Natural killer cell (primary cell): ENCODE results near the gene LENG9. TPM values are rescaled to one million over a fixed set of nuclear protein-coding genes. Genes with fewer than 3 reads are reported as not detected.

ENCODE experiments used
- ATAC-seq, 3 donors: fragments of 150-1000 bp in 2 of 3; fragments of 200-7000 bp in 1 of 3; cut with Tn5 transposase; 1 replicate in 1 of 3; 2 replicates in 2 of 3; pipeline ENCODE4 v1.10.0; 2021; ENCODE audit warnings: mild to moderate bottlenecking in 2 of 3, moderate library complexity in 2 of 3
- DNase-seq, 2 donors: peaks; one replicate each; pipeline versions ENCODE4 v3.0.0 to v3.0.0-alpha.2; 2013 to 2021; ENCODE audit warnings: mixed read lengths in 1 of 2
- H3K27ac ChIP-seq: one replicate; pipeline ENCODE4 v1.5.1; 2013; ENCODE audit warnings: mild to moderate bottlenecking, low read length
- H3K27me3 ChIP-seq: one replicate; pipeline ENCODE4 v1.6.1; 2013; ENCODE audit warnings: low read length; ENCODE audit not compliant: control insufficient read depth, insufficient read depth
- H3K36me3 ChIP-seq: one replicate; pipeline ENCODE4 v1.6.1; 2013; ENCODE audit warnings: low read length; ENCODE audit not compliant: control insufficient read depth, insufficient read depth
- H3K4me1 ChIP-seq: one replicate; pipeline ENCODE4 v1.6.1; 2013; ENCODE audit warnings: low read length; ENCODE audit not compliant: control insufficient read depth, insufficient read depth
- H3K4me3 ChIP-seq: one replicate; pipeline ENCODE4 v1.5.1; 2013; ENCODE audit warnings: low read length
- H3K9me3 ChIP-seq: one replicate; pipeline ENCODE4 v1.6.1; 2013; ENCODE audit warnings: low read length; ENCODE audit not compliant: control insufficient read depth, insufficient read depth
- H3K27ac Mint-ChIP-seq, 2 donors: one replicate each; pipeline ENCODE4 v1.8.0; 2022; ENCODE audit warnings: mild to moderate bottlenecking in 2 of 2, mixed read lengths in 2 of 2, moderate library complexity in 1 of 2
- H3K27me3 Mint-ChIP-seq, 2 donors: one replicate each; pipeline ENCODE4 v1.8.0; 2022; ENCODE audit warnings: low read depth in 2 of 2, mixed read lengths in 2 of 2
- H3K36me3 Mint-ChIP-seq: one replicate; pipeline ENCODE4 v1.8.0; 2022; ENCODE audit warnings: mixed read lengths
- H3K4me1 Mint-ChIP-seq, 2 donors: one replicate each; pipeline ENCODE4 v1.8.0; 2022; ENCODE audit warnings: mixed read lengths in 2 of 2
- H3K4me3 Mint-ChIP-seq: one replicate; pipeline ENCODE4 v1.8.0; 2022; ENCODE audit warnings: mild to moderate bottlenecking, moderate library complexity, mixed read lengths
- H3K9me3 Mint-ChIP-seq, 2 donors: one replicate each; pipeline ENCODE4 v1.8.0; 2022; ENCODE audit warnings: mixed read lengths in 2 of 2
- WGBS: methylation state at CpG from one replicate; pipeline ENCODE4 v1.1.7; 2013; ENCODE audit warnings: missing lambda C conversion rate; ENCODE audit not compliant: insufficient coverage; 5-methylcytosine and 5-hydroxymethylcytosine counted together
- intact Hi-C: fragments of 100-400 bp; cut with micrococcal nuclease; formaldehyde crosslinking; loops from one replicate; pipeline ENCODE4 v1.14.2; 2022
- total RNA-seq, 4 donors: library from RNA; stranded (reverse); fragments of 120-200 nt in 1 of 4; gene quantifications; one replicate each; pipeline versions ENCODE4 v1.2.3 to v1.2.4, GENCODE V29; 2013 to 2022
- TF ChIP-seq, protein P1 (sequence below): fragments of 200-600 bp; IDR thresholded peaks from one replicate; pipeline ENCODE4 v1.8.0; 2022; ENCODE audit warnings: antibody characterized with exemption

The LENG9 gene
- total RNA-seq, 3 donors from 2014 or later (not counting 1 experiment from before 2014, with no cell fraction given) = 3.2 to 5.6 (median 4.3) TPM

DNA sequence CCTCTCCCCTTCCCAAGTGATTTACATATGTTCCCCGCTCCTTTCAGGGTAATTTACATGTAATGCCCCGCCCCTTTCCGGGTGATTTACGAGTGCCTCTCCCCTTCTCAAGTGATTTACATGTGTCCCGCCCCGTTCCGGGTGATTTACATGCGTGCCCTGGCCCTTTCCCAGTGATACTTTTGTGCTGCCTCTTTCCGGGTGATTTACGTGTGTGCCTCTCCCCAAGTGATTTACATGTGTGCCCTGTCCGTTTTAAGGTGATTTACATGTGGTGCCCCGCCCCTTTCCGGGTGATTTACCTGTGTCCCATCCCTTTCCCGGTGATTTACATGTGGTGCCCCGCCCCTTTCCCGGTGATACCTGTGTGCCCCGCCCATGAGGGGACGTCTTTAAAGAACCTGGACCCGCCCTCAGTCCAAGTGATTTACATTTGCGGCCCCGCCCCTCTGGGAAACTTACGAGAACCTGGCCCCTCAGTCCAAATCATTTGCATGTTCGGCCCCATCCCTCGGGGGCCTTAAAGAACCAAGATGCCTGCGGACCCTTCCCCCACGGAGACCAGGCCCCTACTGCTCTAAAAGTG lies 559 bp upstream of the LENG9 start:
- Mint-ChIP-seq H3K27me3 (peaks cover 6 to 8% of the 10 kb centered on the region in 2 donors), H3K27ac (peak overlapping the region; percentile 88 to 97), H3K4me3 (peak overlapping the region; percentile 83), H3K4me1 (peaks cover 27 to 42% of the 10 kb centered on the region in 2 donors), H3K9me3 (no peaks in the 10 kb centered on the region), H3K36me3 (no peaks in the 10 kb centered on the region)
- H3K4me3 ChIP-seq = peak overlapping the region; percentile 48
- ATAC-seq (peak; percentile 56 to 74 (median 60)), DNase-seq (peak; percentile 80 to 93)
- H3K9me3 ChIP-seq = no peaks in the 10 kb centered on the region
- H3K4me1 ChIP-seq = peaks cover 30% of the 10 kb centered on the region
- under 1% methylated on average over 26 of the region's 26 CpGs for WGBS
- H3K27ac ChIP-seq = peak overlapping the region; percentile 83
- TF ChIP-seq, protein P1, sequence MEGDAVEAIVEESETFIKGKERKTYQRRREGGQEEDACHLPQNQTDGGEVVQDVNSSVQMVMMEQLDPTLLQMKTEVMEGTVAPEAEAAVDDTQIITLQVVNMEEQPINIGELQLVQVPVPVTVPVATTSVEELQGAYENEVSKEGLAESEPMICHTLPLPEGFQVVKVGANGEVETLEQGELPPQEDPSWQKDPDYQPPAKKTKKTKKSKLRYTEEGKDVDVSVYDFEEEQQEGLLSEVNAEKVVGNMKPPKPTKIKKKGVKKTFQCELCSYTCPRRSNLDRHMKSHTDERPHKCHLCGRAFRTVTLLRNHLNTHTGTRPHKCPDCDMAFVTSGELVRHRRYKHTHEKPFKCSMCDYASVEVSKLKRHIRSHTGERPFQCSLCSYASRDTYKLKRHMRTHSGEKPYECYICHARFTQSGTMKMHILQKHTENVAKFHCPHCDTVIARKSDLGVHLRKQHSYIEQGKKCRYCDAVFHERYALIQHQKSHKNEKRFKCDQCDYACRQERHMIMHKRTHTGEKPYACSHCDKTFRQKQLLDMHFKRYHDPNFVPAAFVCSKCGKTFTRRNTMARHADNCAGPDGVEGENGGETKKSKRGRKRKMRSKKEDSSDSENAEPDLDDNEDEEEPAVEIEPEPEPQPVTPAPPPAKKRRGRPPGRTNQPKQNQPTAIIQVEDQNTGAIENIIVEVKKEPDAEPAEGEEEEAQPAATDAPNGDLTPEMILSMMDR = no peak
- intact Hi-C loops = loop anchor here (1.0 kb wide), 2 partner anchors 15 to 795 kb away; partner anchors contain the start of genes LENG8 and PPP6R1
- H3K27me3 ChIP-seq = no peaks in the 10 kb centered on the region
- H3K36me3 ChIP-seq = peaks cover 26% of the 10 kb centered on the region

DNA sequence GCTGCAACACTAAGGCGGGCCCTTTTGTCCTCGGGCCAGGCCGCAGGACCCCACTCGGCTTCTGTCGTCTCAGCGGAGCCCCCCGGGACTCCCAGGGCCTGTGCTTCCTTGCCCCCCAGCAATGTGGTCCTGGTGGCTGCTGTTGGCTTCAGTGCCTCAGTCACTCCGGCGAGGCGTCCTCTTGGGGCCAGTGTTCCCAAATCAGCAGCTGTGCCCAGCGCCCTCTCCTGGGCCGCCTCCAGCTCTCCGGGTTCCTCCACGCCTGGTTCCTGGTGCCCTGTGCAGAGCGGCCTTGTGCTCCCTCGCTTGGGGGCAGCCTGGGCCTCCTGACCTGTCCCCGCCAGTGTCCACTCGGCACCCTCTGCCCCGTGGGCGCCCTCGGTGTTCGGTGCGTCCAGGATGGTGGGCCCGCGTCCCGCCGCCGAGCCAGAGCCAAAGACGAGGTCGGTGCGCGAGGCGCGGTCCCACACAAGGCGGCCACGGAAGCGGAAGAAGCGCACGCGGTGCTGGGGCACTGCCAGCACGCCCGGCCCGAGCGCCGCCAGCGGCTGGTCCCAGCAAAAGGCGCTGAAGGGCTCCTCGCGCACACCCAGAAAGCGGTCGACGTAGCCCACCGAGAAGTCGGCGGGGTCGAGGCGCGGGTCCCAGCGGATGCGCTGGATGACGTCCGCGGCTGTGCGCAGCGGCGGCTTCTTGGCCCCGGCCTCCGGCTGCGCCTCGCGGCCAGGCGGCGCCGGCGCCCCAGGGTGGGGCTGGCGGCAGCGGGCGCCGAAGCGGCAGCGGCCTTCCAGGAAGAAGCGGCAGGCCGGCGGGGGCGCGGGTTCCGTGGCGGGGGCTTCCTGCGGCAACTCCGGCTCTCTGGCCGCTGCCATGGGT lies 685 bp downstream of the LENG9 start:
- Mint-ChIP-seq H3K36me3 (no peaks in the 10 kb centered on the region), H3K9me3 (no peaks in the 10 kb centered on the region), H3K4me1 (peaks cover 39 to 54% of the 10 kb centered on the region in 2 donors), H3K27ac (peak overlapping the region; percentile 88 to 97), H3K27me3 (no peaks in the 10 kb centered on the region), H3K4me3 (peak overlapping the region; percentile 75)
- H3K9me3 ChIP-seq = no peaks in the 10 kb centered on the region
- peak overlapping the region; percentile 48 for H3K4me3 ChIP-seq
- whole genome bisulfite sequencing = 11% methylated on average over 91 of the region's 91 CpGs
- H3K27ac ChIP-seq = peak overlapping the region; percentile 83
- TF ChIP-seq, protein P1 = no peak
- ATAC-seq (peak; percentile 21 to 58 (median 33)), DNase-seq (peak; percentile 72 to 86)
- no peaks in the 10 kb centered on the region for H3K27me3 ChIP-seq
- intact Hi-C loops = no loop called here
- H3K36me3 ChIP-seq = peaks cover 39% of the 10 kb centered on the region
- H3K4me1 ChIP-seq = peaks cover 30% of the 10 kb centered on the region

DNA sequence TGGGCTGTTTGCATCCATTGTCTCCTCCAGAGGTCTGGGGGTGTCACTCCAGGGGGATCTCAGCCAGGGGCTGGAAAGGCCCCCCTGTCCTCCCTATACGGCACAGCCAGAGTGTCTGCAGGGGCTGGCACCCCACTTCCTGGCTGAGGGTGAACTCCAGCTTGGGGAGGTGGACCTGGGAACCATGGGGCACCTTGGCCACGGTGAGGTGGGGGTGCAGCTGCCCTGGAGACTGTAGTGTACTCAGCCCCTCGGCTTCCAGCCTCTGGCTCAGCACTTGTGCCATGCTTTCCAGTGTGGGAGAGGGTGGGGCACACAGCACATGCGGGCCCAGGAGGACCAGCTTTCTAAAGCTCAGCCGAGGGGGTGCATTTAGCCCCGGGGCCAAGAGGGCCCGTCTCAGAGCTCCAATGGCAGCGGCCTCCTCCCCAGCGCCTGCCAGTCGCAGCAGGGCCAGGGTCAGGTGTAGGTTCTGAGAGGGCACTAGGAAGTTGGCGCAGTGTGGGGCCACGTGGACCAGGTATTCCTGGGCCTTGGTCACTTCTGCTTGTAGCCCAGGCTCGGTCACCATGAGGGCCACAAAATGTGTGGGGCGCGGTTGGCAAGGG lies 1.4 kb downstream of the LENG9 start:
- H3K9me3 ChIP-seq = no peaks in the 10 kb centered on the region
- no peaks in the 10 kb centered on the region for H3K9me3 Mint-ChIP-seq
- TF ChIP-seq, protein P1 = no peak
- no peaks in the 10 kb centered on the region for H3K27me3 Mint-ChIP-seq
- no peak overlapping the region for H3K4me3 ChIP-seq
- peak overlapping the region; percentile 6 for H3K4me3 Mint-ChIP-seq
- intact Hi-C loops = no loop called here
- peaks cover 39 to 54% of the 10 kb centered on the region in 2 donors for H3K4me1 Mint-ChIP-seq
- 87% methylated on average over 15 of the region's 15 CpGs for WGBS
- H3K4me1 ChIP-seq = peaks cover 30% of the 10 kb centered on the region
- DNase-seq = peak in 1 of 2 donors; percentile 33
- H3K27me3 ChIP-seq = no peaks in the 10 kb centered on the region
- peaks cover 44% of the 10 kb centered on the region for H3K36me3 ChIP-seq
- peak overlapping the region; percentile 88 to 97 for H3K27ac Mint-ChIP-seq
- H3K27ac ChIP-seq = peak overlapping the region; percentile 83
- no peak for ATAC-seq
- no peaks in the 10 kb centered on the region for H3K36me3 Mint-ChIP-seq
